Omental fat pad (tissue), 4 donors: ENCODE data around the gene GPC1. TPM values are rescaled to one million over a fixed set of nuclear protein-coding genes. Genes with fewer than 3 reads are reported as not detected.

Experiments
- ATAC-seq: fragments of 150-250 bp; one replicate; pipeline ENCODE4 v1.9.1; 2016; ENCODE audit warnings: mild to moderate bottlenecking, moderate library complexity; ENCODE audit not compliant: low FRiP score
- DNase-seq: peaks from one replicate; pipeline ENCODE4 v3.0.0-alpha.2; 2019; ENCODE audit warnings: low spot score
- CTCF ChIP-seq, 3 donors: fragments of 450-650 bp; IDR thresholded peaks; one replicate each; pipeline ENCODE4 v1.5.1; 2016 to 2017; ENCODE audit warnings: antibody characterized with exemption in 3 of 3, mild to moderate bottlenecking in 3 of 3, moderate library complexity in 2 of 3
- total RNA-seq, 4 donors: library from RNA; depleted of rRNA; stranded (reverse); fragments of >200 nt; gene quantifications; one replicate each; pipeline ENCODE4 v1.1.0, GENCODE V29; 2016

The GPC1 gene
- total RNA-seq, 4 donors from 2014 or later: 33.6 to 91.4 (median 39.5) TPM

DNA sequence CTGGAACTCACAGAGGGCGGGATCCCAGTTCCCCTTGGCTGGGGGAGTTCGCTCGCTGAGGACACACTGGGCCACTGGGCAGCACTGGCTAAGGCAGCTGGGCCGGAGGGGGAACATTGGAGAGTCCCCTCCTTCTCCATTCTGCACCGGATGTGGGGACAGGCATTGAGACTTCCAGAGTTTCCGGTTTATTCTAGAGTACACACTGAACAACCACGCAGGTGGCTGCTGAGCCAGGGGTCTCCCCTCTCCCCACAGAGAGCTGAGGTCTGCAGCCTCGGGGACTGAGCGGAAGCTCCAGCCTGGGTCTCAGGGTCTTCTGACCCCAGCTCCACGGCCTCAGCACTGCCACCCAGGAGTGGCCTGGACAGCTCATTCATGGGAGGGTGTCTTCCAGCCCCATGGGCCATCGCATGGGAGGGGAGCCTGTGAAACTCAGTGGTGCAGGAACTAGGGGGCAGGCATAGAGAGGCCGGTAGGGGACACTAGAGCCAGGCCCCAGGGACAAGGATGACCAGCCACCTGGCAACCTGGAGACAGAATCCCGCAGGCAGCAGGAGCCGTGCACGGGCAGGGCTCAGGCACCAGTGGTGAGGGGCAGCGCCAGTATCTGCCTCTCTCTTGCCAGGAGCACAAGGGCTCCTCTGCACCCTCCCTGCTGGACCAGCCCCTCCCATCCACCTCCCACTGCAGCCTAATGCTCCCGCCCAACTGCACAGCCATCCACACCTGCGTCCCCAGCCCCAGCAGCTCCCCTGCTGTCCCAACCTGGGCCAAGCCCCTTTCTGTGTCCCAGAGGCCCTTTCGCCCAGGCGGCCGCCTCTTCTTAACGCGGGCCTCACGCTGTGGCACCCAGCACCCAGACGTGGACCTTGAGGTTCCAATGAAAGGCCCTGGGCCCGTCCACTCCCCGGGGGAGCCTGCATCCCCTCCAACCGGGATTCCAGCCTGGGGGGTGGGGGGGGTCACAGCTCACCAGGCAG is 45.1 kb upstream of the GPC1 start:
- ATAC-seq (no peak), DNase-seq (no peak)
- TF ChIP-seq CTCF (IDR thresholded peaks at IDR 0.05): no peak

- DNase-seq (no peak), ATAC-seq (no peak)
- no peak for TF ChIP-seq CTCF (IDR thresholded peaks at IDR 0.05)
These were observed 44.1 kb upstream of the GPC1 start for GRCh38 chr2:240391111-240392051.

- no peak for DNase-seq
- no peak for ATAC-seq
- TF ChIP-seq CTCF (IDR thresholded peaks at IDR 0.05): no peak
These were observed 43.1 kb upstream of the GPC1 start for GRCh38 chr2:240392084-240392947.

- no peak for ATAC-seq
- DNase-seq: no peak
- TF ChIP-seq CTCF (IDR thresholded peaks at IDR 0.05): no peak
These were observed 42.3 kb upstream of the GPC1 start for GRCh38 chr2:240392948-240393830.

GRCh38 chr2:240393831-240394410 is 41.5 kb upstream of the GPC1 start:
- TF ChIP-seq CTCF (IDR thresholded peaks at IDR 0.05): no peak
- ATAC-seq: no peak
- DNase-seq: no peak
